T-helper 17 cell (primary cell): ENCODE measurements around the gene VAV3. TPM values are rescaled to one million over a fixed set of nuclear protein-coding genes. Genes with fewer than 3 reads are reported as not detected.

Source experiments
- ATAC-seq: fragments of 150-1000 bp; cut with Tn5 transposase; 2 replicates; pipeline ENCODE4 v1.10.0; 2021; ENCODE audit warnings: mild to moderate bottlenecking, moderate library complexity
- DNase-seq, 3 donors: peaks; one replicate each; pipeline versions ENCODE4 v3.0.0 to v3.0.0-alpha.2; 2020 to 2021
- H3K9me3 ChIP-seq: one replicate; pipeline ENCODE4 v1.7.0; 2013; ENCODE audit warnings: low read length, mild to moderate bottlenecking; ENCODE audit not compliant: control insufficient read depth, poor library complexity, severe bottlenecking
- H3K27ac Mint-ChIP-seq: one replicate; pipeline ENCODE4 v1.8.0; 2022; ENCODE audit warnings: mild to moderate bottlenecking, moderate library complexity, mixed read lengths
- H3K27me3 Mint-ChIP-seq: one replicate; pipeline ENCODE4 v1.8.0; 2022; ENCODE audit warnings: mixed read lengths
- H3K36me3 Mint-ChIP-seq: one replicate; pipeline ENCODE4 v1.8.0; 2022; ENCODE audit warnings: low read depth, mixed read lengths
- H3K4me1 Mint-ChIP-seq: one replicate; pipeline ENCODE4 v1.8.0; 2022; ENCODE audit warnings: mild to moderate bottlenecking, mixed read lengths
- H3K4me3 Mint-ChIP-seq: one replicate; pipeline ENCODE4 v1.8.0; 2022; ENCODE audit warnings: mild to moderate bottlenecking, moderate library complexity, mixed read lengths
- total RNA-seq, 4 donors: library from RNA in 2 of 4; stranded (reverse) in 2 of 4; gene quantifications; one replicate each; pipeline ENCODE4 v1.2.3 and lab custom pipeline; 2022 to 2026

Gene VAV3
- total RNA-seq, 2 donors from 2014 or later, result 10.6 to 11.0 TPM

DNA sequence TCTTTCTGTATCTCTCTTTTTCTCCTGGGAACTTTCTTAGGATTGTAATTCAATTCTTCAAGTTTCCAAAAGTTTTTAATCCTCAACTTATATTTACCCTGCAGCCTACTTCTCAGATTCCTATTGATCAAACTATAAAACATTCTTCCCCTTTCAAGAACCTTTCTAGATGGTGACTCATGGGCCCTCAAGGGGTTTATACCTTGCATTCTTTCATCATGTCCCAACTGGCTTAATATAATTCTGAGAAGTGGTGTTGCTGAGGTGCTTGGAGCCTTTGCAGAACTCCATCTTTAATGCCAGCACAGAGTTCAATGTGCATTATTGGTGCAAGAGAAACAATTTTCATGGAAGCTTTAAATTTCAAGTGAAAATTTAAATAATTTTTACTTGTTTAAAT is 273.4 kb downstream of the VAV3 start:
- H3K9me3 ChIP-seq, result no peaks in the 10 kb centered on the region
- Mint-ChIP-seq H3K27me3 (no peaks in the 10 kb centered on the region), H3K4me1 (no peaks in the 10 kb centered on the region), H3K4me3 (no peak overlapping the region), H3K36me3 (no peaks in the 10 kb centered on the region), H3K27ac (no peak overlapping the region)
- no peak for ATAC-seq
- no peak for DNase-seq

DNA sequence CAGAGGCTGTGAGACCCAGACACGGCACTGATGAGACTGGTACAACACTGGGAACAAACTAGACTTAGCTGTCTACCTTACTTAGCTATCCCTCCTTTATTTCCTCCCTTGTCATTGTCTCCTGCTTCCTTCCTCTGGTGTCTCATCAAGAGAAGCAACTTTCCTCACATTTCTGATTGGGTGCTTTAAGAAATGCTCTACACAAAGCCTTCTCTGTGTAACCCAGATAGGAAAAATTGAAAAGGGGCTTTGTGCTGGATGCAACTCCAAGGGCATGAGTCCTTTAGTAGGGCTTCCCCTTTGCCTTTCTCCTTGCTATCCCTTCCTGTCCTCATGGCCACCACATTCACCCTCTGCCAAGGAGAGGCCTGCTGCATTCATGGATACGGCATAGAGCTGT is 274.5 kb downstream of the VAV3 start:
- no peaks in the 10 kb centered on the region for H3K9me3 ChIP-seq
- no peak for DNase-seq
- H3K27me3 Mint-ChIP-seq, result no peaks in the 10 kb centered on the region
- H3K4me1 Mint-ChIP-seq, result no peaks in the 10 kb centered on the region
- no peaks in the 10 kb centered on the region for H3K36me3 Mint-ChIP-seq
- no peak overlapping the region for H3K4me3 Mint-ChIP-seq
- H3K27ac Mint-ChIP-seq, result no peak overlapping the region
- ATAC-seq, result no peak

GRCh38 chr1:107689733-107690132 is 275.2 kb downstream of the VAV3 start:
- ATAC-seq (no peak), DNase-seq (no peak)
- Mint-ChIP-seq H3K4me3 (no peak overlapping the region), H3K27ac (no peak overlapping the region), H3K27me3 (no peaks in the 10 kb centered on the region), H3K4me1 (no peaks in the 10 kb centered on the region), H3K36me3 (no peaks in the 10 kb centered on the region)
- no peaks in the 10 kb centered on the region for H3K9me3 ChIP-seq

GRCh38 chr1:107689159-107689558 is 275.8 kb downstream of the VAV3 start:
- no peaks in the 10 kb centered on the region for H3K36me3 Mint-ChIP-seq
- DNase-seq (no peak), ATAC-seq (no peak)
- no peaks in the 10 kb centered on the region for H3K9me3 ChIP-seq
- no peaks in the 10 kb centered on the region for H3K27me3 Mint-ChIP-seq
- no peak overlapping the region for H3K27ac Mint-ChIP-seq
- H3K4me1 Mint-ChIP-seq, result no peaks in the 10 kb centered on the region
- no peak overlapping the region for H3K4me3 Mint-ChIP-seq

DNA sequence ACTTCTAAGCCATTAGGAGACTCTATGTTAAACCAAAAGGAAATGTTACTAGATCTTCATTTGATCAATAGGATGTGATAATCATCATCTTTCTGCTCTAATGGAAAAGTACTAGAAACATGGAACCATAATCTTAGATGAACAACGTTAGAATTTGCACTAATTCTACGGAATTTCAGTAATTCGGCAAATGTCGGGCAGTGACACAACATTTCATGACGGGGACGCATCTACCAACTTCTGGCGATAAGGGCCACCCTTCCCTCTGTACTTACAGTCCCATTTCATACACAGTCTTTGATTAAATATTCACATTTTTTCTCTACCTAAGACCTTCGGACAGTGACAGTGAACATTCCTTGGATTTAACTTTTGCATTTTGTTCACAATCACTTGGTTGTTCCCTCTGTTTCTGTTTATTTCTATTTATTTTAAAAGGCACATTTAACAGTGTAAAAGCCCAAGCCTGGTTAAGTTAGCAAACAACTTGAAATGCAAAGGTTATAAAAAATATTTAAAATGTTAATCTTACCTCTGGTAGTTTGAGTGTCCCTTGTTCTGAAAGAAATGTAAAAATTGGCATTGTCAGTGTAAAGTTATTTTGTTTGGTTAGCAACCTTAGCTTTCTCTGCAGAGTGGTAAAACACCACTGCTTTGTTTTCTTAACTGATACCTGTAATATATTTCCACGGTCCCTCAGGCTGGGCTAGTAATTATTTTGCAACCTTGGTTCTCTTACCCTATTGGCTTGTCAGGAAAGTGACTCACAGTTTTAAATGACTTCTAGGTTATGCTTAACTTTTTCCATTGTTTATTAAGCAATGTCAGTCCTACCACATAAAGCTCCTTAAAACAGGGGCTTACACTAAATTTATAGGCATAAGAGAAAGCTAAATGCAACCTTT is 276.9 kb downstream of the VAV3 start:
- no peaks in the 10 kb centered on the region for H3K9me3 ChIP-seq
- no peaks in the 10 kb centered on the region for H3K27me3 Mint-ChIP-seq
- ATAC-seq (no peak), DNase-seq (no peak)
- no peaks in the 10 kb centered on the region for H3K36me3 Mint-ChIP-seq
- H3K27ac Mint-ChIP-seq, result no peak overlapping the region
- H3K4me1 Mint-ChIP-seq, result no peaks in the 10 kb centered on the region
- H3K4me3 Mint-ChIP-seq, result no peak overlapping the region

- no peak overlapping the region for H3K4me3 Mint-ChIP-seq
- no peak for DNase-seq
- no peaks in the 10 kb centered on the region for H3K36me3 Mint-ChIP-seq
Measured at GRCh38 chr1:107683683-107684082, 281.3 kb downstream of the VAV3 start.

DNA sequence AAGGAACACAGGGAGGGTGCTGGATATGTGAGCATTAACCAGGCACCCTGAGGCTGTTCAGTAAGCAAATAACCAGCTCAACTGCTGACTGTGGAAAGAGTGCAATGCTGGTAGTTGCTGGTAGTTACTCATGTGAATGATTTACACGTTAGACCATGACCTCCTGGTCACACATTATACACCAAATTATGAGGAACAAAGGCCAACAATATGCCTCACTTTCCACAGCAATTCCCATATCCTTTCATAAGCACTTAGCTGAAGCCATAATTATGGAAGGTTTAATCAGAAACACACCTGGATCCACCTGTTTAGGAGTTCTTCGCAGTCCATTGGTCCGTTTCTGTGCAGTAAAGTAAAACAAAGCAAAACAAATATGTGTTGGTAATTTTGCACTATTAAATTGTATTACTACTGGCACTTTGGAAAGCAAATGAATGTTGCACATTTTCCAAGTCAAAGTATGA is 281.8 kb downstream of the VAV3 start:
- no peaks in the 10 kb centered on the region for H3K9me3 ChIP-seq
- ATAC-seq, result no peak
- H3K27me3 Mint-ChIP-seq, result no peaks in the 10 kb centered on the region
- no peaks in the 10 kb centered on the region for H3K36me3 Mint-ChIP-seq
- H3K27ac Mint-ChIP-seq, result no peak overlapping the region
- no peaks in the 10 kb centered on the region for H3K4me1 Mint-ChIP-seq
- no peak overlapping the region for H3K4me3 Mint-ChIP-seq
- no peak for DNase-seq

More at GRCh38 chr1:107683683-107684082, 281.3 kb downstream of the VAV3 start:
- H3K9me3 ChIP-seq, result no peaks in the 10 kb centered on the region
- no peaks in the 10 kb centered on the region for H3K4me1 Mint-ChIP-seq
- no peaks in the 10 kb centered on the region for H3K27me3 Mint-ChIP-seq
- no peak overlapping the region for H3K27ac Mint-ChIP-seq
- ATAC-seq, result no peak

DNA sequence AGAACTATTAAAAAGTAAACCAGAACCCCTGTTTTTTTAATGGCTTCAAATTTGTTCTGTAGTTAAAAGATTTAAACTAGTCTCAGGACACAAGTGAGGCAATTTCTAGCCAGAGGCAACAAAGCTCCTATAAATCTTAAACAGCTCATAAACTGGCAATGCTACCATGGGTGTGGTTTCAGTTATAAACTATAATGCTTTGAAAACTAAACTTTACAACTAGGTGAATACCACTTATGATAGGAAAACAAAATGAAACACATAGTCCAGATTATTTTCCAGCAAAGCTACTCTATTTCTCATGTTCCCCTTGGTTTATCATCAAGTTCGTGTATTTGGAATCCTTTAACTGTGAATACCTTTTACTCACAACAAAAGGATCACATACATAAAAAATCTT is 282.5 kb downstream of the VAV3 start:
- Mint-ChIP-seq H3K36me3 (no peaks in the 10 kb centered on the region), H3K4me3 (no peak overlapping the region), H3K27me3 (no peaks in the 10 kb centered on the region), H3K27ac (no peak overlapping the region), H3K4me1 (no peaks in the 10 kb centered on the region)
- ATAC-seq, result no peak
- H3K9me3 ChIP-seq, result no peaks in the 10 kb centered on the region
- no peak for DNase-seq

DNA sequence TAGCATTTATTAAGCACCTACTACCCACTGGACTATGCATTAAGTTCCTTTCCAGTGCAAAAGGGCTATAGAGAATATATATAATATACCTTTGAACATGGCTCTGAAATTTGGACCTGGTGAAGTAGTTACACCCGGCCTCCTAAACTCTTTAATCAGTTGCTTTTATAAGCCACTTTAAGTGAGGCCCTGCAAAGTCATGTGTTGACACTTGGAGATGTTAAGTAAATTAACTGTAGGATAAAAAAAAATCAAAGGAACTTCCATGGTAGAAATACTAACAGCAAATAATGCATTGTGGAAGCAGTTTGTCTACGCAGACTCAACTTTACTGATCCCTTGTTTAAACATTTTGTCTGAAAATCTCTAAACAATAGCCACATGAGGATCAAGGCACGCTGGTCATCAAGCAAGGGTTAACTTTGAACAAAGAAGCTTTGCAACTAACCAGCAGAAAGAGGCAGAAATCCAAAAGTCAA is 283.9 kb downstream of the VAV3 start:
- Mint-ChIP-seq H3K4me1 (no peaks in the 10 kb centered on the region), H3K27me3 (no peaks in the 10 kb centered on the region), H3K27ac (no peak overlapping the region), H3K36me3 (no peaks in the 10 kb centered on the region), H3K4me3 (no peak overlapping the region)
- H3K9me3 ChIP-seq, result no peaks in the 10 kb centered on the region
- DNase-seq (no peak), ATAC-seq (no peak)

- no peaks in the 10 kb centered on the region for H3K4me1 Mint-ChIP-seq
- H3K27ac Mint-ChIP-seq, result no peak overlapping the region
Measured at GRCh38 chr1:107680579-107680985, 284.4 kb downstream of the VAV3 start.

DNA sequence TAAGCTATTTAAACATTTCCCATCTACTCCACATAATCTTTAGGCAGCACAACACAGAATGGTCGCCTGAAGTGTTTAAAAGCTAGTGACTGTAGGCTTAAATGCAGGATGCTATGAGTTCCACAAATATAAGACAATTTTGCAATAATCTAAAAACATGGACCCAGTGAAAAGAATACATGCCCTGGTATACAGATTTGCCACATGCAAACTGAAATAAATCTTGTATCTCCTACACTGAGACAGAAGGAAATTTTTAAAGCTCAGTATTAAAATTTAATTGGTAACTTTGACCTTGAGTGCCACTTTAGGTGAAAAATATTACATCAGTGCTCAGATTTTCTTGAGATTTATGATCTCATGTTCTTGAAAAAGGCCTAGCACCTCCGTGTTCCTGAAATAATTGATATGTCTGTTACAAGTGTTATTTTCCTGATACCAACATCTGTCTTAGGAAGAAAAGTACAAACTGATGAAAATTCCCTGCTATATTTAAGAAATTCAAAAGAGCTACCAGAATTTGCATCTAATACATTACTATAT is 285.5 kb downstream of the VAV3 start:
- Mint-ChIP-seq H3K4me1 (no peaks in the 10 kb centered on the region), H3K27ac (no peak overlapping the region), H3K36me3 (no peaks in the 10 kb centered on the region), H3K4me3 (no peak overlapping the region), H3K27me3 (no peaks in the 10 kb centered on the region)
- H3K9me3 ChIP-seq, result no peaks in the 10 kb centered on the region
- ATAC-seq, result no peak
- DNase-seq, result no peak

More at GRCh38 chr1:107680579-107680985, 284.4 kb downstream of the VAV3 start:
- Mint-ChIP-seq H3K4me3 (no peak overlapping the region), H3K27me3 (no peaks in the 10 kb centered on the region), H3K36me3 (no peaks in the 10 kb centered on the region)
- ATAC-seq, result no peak
- DNase-seq, result no peak
- no peaks in the 10 kb centered on the region for H3K9me3 ChIP-seq

- no peaks in the 10 kb centered on the region for H3K4me1 Mint-ChIP-seq
- no peak overlapping the region for H3K27ac Mint-ChIP-seq
- ATAC-seq (no peak), DNase-seq (no peak)
- no peaks in the 10 kb centered on the region for H3K27me3 Mint-ChIP-seq
- no peaks in the 10 kb centered on the region for H3K36me3 Mint-ChIP-seq
- H3K4me3 Mint-ChIP-seq, result no peak overlapping the region
- H3K9me3 ChIP-seq, result no peaks in the 10 kb centered on the region
Measured at GRCh38 chr1:107678993-107679392, 286.0 kb downstream of the VAV3 start.

DNA sequence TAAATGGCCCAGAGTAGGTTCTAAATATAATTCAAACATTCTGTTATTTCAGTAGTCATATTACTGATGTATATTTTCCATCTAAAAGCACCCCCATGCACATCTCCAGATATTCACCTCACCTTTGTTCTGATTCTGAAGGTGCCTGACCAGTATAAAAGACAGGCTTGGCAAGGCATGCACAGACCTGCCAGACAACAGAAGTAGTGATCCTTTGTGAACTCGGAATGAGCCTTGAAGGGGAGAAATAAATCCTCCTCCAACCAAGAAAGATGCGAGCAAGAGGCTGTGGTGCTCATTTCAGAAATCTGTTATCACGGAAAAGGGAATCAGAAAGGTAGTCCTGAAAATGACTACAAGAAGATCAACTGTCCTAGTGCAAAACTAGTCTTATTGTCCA is 287.3 kb downstream of the VAV3 start:
- Mint-ChIP-seq H3K27ac (no peak overlapping the region), H3K4me3 (no peak overlapping the region), H3K36me3 (no peaks in the 10 kb centered on the region), H3K4me1 (no peaks in the 10 kb centered on the region), H3K27me3 (no peaks in the 10 kb centered on the region)
- DNase-seq, result no peak
- no peaks in the 10 kb centered on the region for H3K9me3 ChIP-seq
- no peak for ATAC-seq

GRCh38 chr1:107674486-107674885 is 290.5 kb downstream of the VAV3 start:
- no peaks in the 10 kb centered on the region for H3K9me3 ChIP-seq
- H3K27me3 Mint-ChIP-seq, result no peaks in the 10 kb centered on the region
- H3K4me3 Mint-ChIP-seq, result no peak overlapping the region
- ATAC-seq, result no peak
- DNase-seq, result no peak
- no peaks in the 10 kb centered on the region for H3K4me1 Mint-ChIP-seq
- H3K36me3 Mint-ChIP-seq, result no peaks in the 10 kb centered on the region
- H3K27ac Mint-ChIP-seq, result no peak overlapping the region
